RWPE2 (cell line): Measurements from ENCODE around the gene OTOG.
"Not testable (repeated sequence)": the region's sequence is repeated elsewhere in the genome, so short reads cannot be mapped to it uniquely, and the experiment has no call there.

Experiments used
- ATAC-seq: fragments of 200-7000 bp; cut with Tn5 transposase; 3 replicates; pipeline ENCODE4 v1.9.1; 2021; ENCODE audit warnings: low read depth
- DNase-seq: peaks from one replicate; pipeline ENCODE4 v3.0.0-alpha.2; 2020; ENCODE audit warnings: low spot score
- H3K27ac ChIP-seq: fragments of 450-650 bp; 2 replicates; pipeline ENCODE4 v1.5.1; 2017; ENCODE audit warnings: mild to moderate bottlenecking; ENCODE audit not compliant: poor library complexity, severe bottlenecking
- H3K27me3 ChIP-seq: fragments of 250-450 bp; sonication (Bioruptor Pico); 2 replicates; pipeline ENCODE4 v1.5.1; 2021; ENCODE audit warnings: mild to moderate bottlenecking, moderate library complexity; ENCODE audit not compliant: insufficient read depth, poor library complexity, severe bottlenecking
- H3K36me3 ChIP-seq: fragments of 250-450 bp; sonication (Bioruptor Pico); 2 replicates; pipeline ENCODE4 v1.5.1; 2020; ENCODE audit warnings: low read depth, mild to moderate bottlenecking, moderate library complexity
- H3K4me1 ChIP-seq: fragments of 250-450 bp; sonication (Bioruptor Pico); 2 replicates; pipeline ENCODE4 v1.5.1; 2021; ENCODE audit warnings: mild to moderate bottlenecking, moderate library complexity; ENCODE audit not compliant: insufficient read depth, poor library complexity, severe bottlenecking
- H3K4me3 ChIP-seq: fragments of 250-450 bp; sonication (Bioruptor Pico); 2 replicates; pipeline ENCODE4 v1.5.1; 2021; ENCODE audit warnings: mild to moderate bottlenecking, moderate library complexity; ENCODE audit not compliant: severe bottlenecking
- H3K9me3 ChIP-seq: fragments of 250-450 bp; sonication (Bioruptor Pico); 2 replicates; pipeline ENCODE4 v1.5.1; 2021; ENCODE audit warnings: mild to moderate bottlenecking, moderate library complexity; ENCODE audit not compliant: severe bottlenecking
- TF ChIP-seq, protein P1 (sequence below): fragments of 450-650 bp; IDR thresholded peaks from one replicate; pipeline ENCODE4 v1.5.1; 2017; ENCODE audit warnings: mild to moderate bottlenecking, moderate library complexity; ENCODE audit not compliant: poor library complexity, severe bottlenecking

The OTOG gene

DNA sequence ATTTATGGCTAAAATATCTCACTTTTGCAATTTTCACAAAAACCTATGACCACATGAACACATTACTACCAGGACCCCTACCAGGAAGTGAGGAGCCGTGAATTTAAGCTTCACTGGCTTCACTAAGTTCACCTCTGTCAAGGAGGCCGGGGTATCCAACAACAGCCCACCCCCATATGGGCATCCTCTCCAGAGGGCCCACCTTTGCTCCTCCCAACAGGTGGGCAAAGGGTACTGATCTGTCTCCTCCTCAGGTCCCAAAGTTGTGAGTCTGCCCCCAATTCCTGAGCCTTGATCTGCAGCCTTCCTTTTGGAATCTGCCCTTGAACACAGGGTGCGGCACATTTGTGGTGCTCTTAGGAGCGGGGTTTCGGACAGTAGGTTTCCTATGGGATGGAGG, 66.9 kb downstream of the OTOG start:
- H3K27ac ChIP-seq: no peak overlapping the region
- no peak overlapping the region for H3K4me3 ChIP-seq
- H3K36me3 ChIP-seq: no peaks in the 10 kb centered on the region
- peaks cover 18% of the 10 kb centered on the region for H3K27me3 ChIP-seq
- H3K4me1 ChIP-seq: no peaks in the 10 kb centered on the region
- H3K9me3 ChIP-seq: no peaks in the 10 kb centered on the region
- ATAC-seq (no peak), DNase-seq (no peak)
- TF ChIP-seq, protein P1, sequence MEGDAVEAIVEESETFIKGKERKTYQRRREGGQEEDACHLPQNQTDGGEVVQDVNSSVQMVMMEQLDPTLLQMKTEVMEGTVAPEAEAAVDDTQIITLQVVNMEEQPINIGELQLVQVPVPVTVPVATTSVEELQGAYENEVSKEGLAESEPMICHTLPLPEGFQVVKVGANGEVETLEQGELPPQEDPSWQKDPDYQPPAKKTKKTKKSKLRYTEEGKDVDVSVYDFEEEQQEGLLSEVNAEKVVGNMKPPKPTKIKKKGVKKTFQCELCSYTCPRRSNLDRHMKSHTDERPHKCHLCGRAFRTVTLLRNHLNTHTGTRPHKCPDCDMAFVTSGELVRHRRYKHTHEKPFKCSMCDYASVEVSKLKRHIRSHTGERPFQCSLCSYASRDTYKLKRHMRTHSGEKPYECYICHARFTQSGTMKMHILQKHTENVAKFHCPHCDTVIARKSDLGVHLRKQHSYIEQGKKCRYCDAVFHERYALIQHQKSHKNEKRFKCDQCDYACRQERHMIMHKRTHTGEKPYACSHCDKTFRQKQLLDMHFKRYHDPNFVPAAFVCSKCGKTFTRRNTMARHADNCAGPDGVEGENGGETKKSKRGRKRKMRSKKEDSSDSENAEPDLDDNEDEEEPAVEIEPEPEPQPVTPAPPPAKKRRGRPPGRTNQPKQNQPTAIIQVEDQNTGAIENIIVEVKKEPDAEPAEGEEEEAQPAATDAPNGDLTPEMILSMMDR: no peak

DNA sequence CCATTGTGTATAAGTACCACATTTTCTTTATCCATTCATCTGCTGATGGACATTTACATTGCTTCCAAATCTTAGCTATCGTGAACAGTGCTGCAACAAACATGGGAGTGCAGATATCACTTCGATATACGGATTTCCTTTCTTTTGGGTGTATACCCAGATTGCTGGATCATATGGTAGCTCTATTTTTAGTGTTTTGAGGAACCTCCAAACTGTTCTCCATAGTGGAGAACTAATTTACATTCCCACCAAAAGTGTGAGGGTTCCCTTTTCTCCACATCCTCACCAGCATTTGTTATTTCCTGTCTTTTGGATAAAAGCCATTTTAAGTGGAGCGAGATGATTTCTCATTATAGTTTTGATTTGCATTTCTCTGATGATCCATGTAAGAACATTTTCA, 75.7 kb downstream of the OTOG start:
- not testable (repeated sequence) for H3K4me1 ChIP-seq, H3K9me3 ChIP-seq, H3K4me3 ChIP-seq, DNase-seq, ATAC-seq, H3K27ac ChIP-seq, H3K36me3 ChIP-seq
- peaks cover 31% of the 10 kb centered on the region for H3K27me3 ChIP-seq

DNA sequence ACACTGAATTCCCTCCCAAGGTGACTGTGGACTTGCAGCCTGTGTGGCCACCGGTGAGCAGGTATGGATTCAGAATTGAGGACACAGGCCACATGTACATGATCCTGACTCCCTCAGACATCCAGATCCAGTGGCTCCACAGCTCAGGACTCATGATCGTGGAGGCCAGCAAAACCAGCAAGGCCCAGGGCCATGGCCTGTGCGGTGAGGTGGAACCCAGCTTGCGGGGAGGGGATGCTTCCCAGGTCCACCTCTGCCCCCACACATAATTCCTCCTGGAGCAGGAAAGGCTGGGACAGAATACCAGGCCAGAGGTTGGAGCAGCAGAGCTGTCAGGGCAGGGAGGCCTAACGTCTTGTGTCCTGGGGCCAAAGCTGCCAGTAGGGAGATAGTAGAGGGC, 82.1 kb downstream of the OTOG start:
- Histone ChIP-seq H3K4me3 (no peak overlapping the region), H3K4me1 (no peaks in the 10 kb centered on the region), H3K27ac (no peak overlapping the region), H3K36me3 (no peaks in the 10 kb centered on the region), H3K9me3 (no peaks in the 10 kb centered on the region), H3K27me3 (peaks cover 34% of the 10 kb centered on the region)
- TF ChIP-seq, protein P1: no peak
- no peak for DNase-seq
- no peak for ATAC-seq

DNA sequence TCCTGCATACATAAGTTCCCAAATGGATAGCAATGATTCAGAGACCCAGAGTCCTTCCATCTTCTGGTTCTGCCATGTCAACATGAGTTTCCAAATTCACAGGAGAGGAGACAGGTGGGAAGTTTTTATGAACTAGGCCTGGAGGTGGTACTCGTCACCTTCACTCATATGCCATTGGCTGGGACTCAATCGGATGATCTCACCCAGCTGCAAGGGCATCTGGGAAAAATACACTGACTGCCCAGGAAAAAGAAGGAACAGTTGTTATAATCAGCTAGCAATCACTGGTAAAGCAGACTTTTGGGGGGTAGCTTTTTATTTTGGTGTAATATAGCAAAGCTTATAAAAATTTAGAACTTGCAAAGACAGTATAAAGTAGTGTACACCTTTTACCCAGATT, 83.9 kb downstream of the OTOG start:
- no peak for DNase-seq
- Histone ChIP-seq H3K4me1 (no peaks in the 10 kb centered on the region), H3K9me3 (no peaks in the 10 kb centered on the region), H3K36me3 (no peaks in the 10 kb centered on the region), H3K4me3 (no peak overlapping the region), H3K27ac (no peak overlapping the region), H3K27me3 (peaks cover 26% of the 10 kb centered on the region)
- TF ChIP-seq, protein P1: no peak
- ATAC-seq: no peak

DNA sequence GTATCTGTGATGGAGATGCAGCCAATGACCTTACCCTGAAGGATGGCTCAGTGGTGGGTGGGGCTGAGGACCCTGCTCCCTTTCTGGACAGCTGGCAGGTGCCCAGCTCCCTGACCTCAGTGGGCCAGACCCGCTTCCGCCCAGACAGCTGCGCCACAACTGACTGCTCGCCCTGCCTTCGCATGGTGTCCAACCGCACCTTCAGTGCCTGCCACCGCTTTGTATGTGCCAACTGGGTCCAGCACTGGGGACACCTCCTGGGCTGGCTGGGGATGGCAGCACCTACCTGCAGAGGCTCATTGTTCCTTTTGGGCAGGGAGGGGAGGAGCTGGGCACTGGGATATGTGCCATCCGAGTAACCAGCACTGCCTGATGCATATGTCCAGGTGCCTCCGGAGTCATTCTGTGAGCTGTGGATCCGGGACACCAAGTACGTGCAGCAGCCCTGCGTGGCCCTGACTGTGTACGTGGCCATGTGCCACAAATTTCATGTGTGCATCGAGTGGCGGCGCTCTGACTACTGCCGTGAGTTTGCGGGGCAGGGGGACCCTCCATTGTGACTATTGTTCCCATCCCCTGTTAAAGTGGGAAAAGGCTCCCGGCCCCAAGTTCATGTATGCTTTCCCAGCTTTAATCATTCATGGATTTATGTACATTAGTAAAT, 84.8 kb downstream of the OTOG start:
- Histone ChIP-seq H3K4me1 (no peaks in the 10 kb centered on the region), H3K27ac (no peak overlapping the region), H3K4me3 (no peak overlapping the region), H3K9me3 (no peaks in the 10 kb centered on the region), H3K27me3 (peaks cover 17% of the 10 kb centered on the region), H3K36me3 (no peaks in the 10 kb centered on the region)
- TF ChIP-seq, protein P1: no peak
- no peak for ATAC-seq
- no peak for DNase-seq
